Fibroblast of skin of abdomen (primary cell): ENCODE measurements around the gene COL28A1.
"Not testable (repeated sequence)": the region's sequence is repeated elsewhere in the genome, so short reads cannot be mapped to it uniquely, and the experiment has no call there.

ENCODE experiments used
- DNase-seq: peaks from one replicate; pipeline ENCODE4 v3.0.0-alpha.2; 2013

COL28A1 gene

GRCh38 chr7:7517754-7518153 lies 17.9 kb downstream of the COL28A1 start:
- DNase-seq = no peak

GRCh38 chr7:7516662-7517061 lies 19.0 kb downstream of the COL28A1 start:
- no peak for DNase-seq

GRCh38 chr7:7516156-7516555 lies 19.5 kb downstream of the COL28A1 start:
- no peak for DNase-seq

- DNase-seq = no peak
Measured at GRCh38 chr7:7512861-7513597, 22.6 kb downstream of the COL28A1 start.

- DNase-seq = peak; percentile 28
Measured at GRCh38 chr7:7510794-7511193, 24.9 kb downstream of the COL28A1 start.

GRCh38 chr7:7505915-7506314 lies 29.8 kb downstream of the COL28A1 start:
- DNase-seq = no peak

GRCh38 chr7:7504910-7505704 lies 30.6 kb downstream of the COL28A1 start:
- DNase-seq = no peak

- no peak for DNase-seq
Measured at GRCh38 chr7:7499892-7500291, 35.8 kb downstream of the COL28A1 start.

- DNase-seq = no peak
Measured at GRCh38 chr7:7498856-7499255, 36.8 kb downstream of the COL28A1 start.

- DNase-seq = peak; percentile 79
Measured at GRCh38 chr7:7496311-7496710, 39.4 kb downstream of the COL28A1 start.

- no peak for DNase-seq
Measured at GRCh38 chr7:7495171-7495570, 40.5 kb downstream of the COL28A1 start.

GRCh38 chr7:7491044-7491443 lies 44.6 kb downstream of the COL28A1 start:
- no peak for DNase-seq

- no peak for DNase-seq
Measured at GRCh38 chr7:7490003-7490402, 45.7 kb downstream of the COL28A1 start.

- DNase-seq = no peak
Measured at GRCh38 chr7:7489546-7489945, 46.1 kb downstream of the COL28A1 start.

GRCh38 chr7:7486362-7486761 lies 49.3 kb downstream of the COL28A1 start:
- DNase-seq = no peak

- no peak for DNase-seq
Measured at GRCh38 chr7:7484072-7484471, 51.6 kb downstream of the COL28A1 start.

GRCh38 chr7:7481802-7482201 lies 53.9 kb downstream of the COL28A1 start:
- no peak for DNase-seq

GRCh38 chr7:7479275-7479805 lies 56.3 kb downstream of the COL28A1 start:
- DNase-seq = no peak

- DNase-seq = no peak
Measured at GRCh38 chr7:7478569-7478968, 57.1 kb downstream of the COL28A1 start.

GRCh38 chr7:7477641-7478040 lies 58.0 kb downstream of the COL28A1 start:
- not testable (repeated sequence) for DNase-seq

GRCh38 chr7:7476381-7476780 lies 59.3 kb downstream of the COL28A1 start:
- no peak for DNase-seq

GRCh38 chr7:7475601-7476000 lies 60.1 kb downstream of the COL28A1 start:
- DNase-seq = no peak

GRCh38 chr7:7474436-7474835 lies 61.2 kb downstream of the COL28A1 start:
- no peak for DNase-seq
